BJ (cell line): Measurements from ENCODE around the gene RBAK. TPM values are rescaled to one million over a fixed set of nuclear protein-coding genes. Genes with fewer than 3 reads are reported as not detected.
"Not testable (repeated sequence)": the region's sequence is repeated elsewhere in the genome, so short reads cannot be mapped to it uniquely, and the experiment has no call there.

Source experiments
- CTCF ChIA-PET: fragments of 350-600 bp; formaldehyde crosslinking; extraction: SDS; loops from one replicate; lab custom pipeline; 2021; ENCODE audit warnings: antibody characterized with exemption, inconsistent platforms; lab: Yijun Ruan, JAX
- POLR2A ChIA-PET: fragments of 300-600 bp; sonication (Branson Sonifier 250); formaldehyde crosslinking; extraction: SDS; loops from one replicate; lab custom pipeline; 2021; ENCODE audit warnings: antibody characterized with exemption; lab: Charles Lee
- DNase-seq: peaks from one replicate; pipeline ENCODE4 v3.0.0-alpha.2; 2011; ENCODE audit warnings: low read depth
- H3K27me3 ChIP-seq: 2 replicates; pipeline ENCODE4 v1.6.0; 2011; ENCODE audit warnings: low read length; ENCODE audit not compliant: control insufficient read depth, insufficient read depth
- H3K36me3 ChIP-seq: 2 replicates; pipeline ENCODE4 v1.5.1; 2011; ENCODE audit warnings: low read length; ENCODE audit not compliant: control insufficient read depth, insufficient read depth
- H3K4me3 ChIP-seq: 2 replicates; pipeline ENCODE4 v1.5.1; 2011; ENCODE audit warnings: low read depth, mild to moderate bottlenecking, control low read depth, low read length
- polyA plus RNA-seq: library from polyadenylated mRNA; depleted of rRNA; stranded (reverse); fragments of >200 nt; gene quantifications from 2 replicates; pipeline ENCODE4 v1.2.3, GENCODE V29; 2011
- TF ChIP-seq, protein P1 (sequence below): IDR thresholded peaks from 2 replicates; pipeline ENCODE4 v1.5.1; 2011; ENCODE audit warnings: low read depth, mild to moderate bottlenecking, control low read depth, inconsistent platforms, low read length, moderate library complexity; ENCODE audit not compliant: insufficient read depth

Gene RBAK
- polyA plus RNA-seq, 1 experiment: 1.9 TPM

DNA sequence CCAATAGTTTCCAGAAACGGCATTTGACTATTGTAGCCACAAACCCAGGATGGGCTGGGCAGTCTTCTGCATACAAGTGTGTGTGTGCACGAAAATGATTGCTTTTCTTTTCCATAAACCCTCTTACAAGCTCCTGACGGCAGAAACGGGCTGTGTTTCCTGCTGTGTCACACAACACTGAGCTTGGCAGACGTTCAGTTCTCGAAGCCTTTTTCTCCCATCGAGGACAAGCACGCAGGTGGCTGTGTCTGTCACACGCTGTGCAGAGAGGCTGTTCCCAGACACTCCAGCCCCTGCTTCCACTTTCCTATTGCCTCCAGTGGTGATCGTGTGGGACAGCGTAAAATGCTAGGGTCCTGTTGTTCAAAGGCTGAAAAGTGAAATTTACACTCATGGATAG is 32.1 kb downstream of the RBAK start:
- TF ChIP-seq, protein P1, sequence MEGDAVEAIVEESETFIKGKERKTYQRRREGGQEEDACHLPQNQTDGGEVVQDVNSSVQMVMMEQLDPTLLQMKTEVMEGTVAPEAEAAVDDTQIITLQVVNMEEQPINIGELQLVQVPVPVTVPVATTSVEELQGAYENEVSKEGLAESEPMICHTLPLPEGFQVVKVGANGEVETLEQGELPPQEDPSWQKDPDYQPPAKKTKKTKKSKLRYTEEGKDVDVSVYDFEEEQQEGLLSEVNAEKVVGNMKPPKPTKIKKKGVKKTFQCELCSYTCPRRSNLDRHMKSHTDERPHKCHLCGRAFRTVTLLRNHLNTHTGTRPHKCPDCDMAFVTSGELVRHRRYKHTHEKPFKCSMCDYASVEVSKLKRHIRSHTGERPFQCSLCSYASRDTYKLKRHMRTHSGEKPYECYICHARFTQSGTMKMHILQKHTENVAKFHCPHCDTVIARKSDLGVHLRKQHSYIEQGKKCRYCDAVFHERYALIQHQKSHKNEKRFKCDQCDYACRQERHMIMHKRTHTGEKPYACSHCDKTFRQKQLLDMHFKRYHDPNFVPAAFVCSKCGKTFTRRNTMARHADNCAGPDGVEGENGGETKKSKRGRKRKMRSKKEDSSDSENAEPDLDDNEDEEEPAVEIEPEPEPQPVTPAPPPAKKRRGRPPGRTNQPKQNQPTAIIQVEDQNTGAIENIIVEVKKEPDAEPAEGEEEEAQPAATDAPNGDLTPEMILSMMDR: no peak
- H3K4me3 ChIP-seq: no peak overlapping the region
- ChIA-PET POLR2A (no interaction called here), CTCF (no interaction called here)
- H3K36me3 ChIP-seq: no peaks in the 10 kb centered on the region
- no peaks in the 10 kb centered on the region; the same call in 1 of the 2 replicates for H3K27me3 ChIP-seq
- DNase-seq: no peak

DNA sequence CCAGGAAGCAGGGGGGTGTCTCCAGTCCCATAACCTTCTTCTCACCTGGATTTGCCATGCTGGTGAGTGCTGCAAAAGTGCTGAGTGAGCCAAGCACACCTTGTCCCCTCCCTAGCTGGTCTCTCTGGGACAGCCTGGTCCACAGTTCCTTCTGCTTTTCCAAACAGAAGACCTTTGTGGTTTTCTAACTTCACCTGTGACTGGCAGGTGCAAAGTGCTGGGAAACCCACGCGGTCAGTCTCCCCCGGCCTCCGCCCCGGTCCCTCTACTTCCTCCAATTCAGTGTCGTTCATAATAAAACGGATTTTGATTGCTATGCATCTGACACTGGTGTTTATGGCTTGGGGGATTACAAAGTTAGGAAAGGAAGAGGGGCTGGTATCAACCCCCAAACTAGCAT is 37.1 kb downstream of the RBAK start:
- no peak for DNase-seq
- POLR2A ChIA-PET: no interaction called here
- H3K36me3 ChIP-seq: no peaks in the 10 kb centered on the region
- H3K27me3 ChIP-seq: no peaks in the 10 kb centered on the region; the same call in 1 of the 2 replicates
- no peak overlapping the region for H3K4me3 ChIP-seq
- CTCF ChIA-PET: no interaction called here
- TF ChIP-seq, protein P1: no peak

DNA sequence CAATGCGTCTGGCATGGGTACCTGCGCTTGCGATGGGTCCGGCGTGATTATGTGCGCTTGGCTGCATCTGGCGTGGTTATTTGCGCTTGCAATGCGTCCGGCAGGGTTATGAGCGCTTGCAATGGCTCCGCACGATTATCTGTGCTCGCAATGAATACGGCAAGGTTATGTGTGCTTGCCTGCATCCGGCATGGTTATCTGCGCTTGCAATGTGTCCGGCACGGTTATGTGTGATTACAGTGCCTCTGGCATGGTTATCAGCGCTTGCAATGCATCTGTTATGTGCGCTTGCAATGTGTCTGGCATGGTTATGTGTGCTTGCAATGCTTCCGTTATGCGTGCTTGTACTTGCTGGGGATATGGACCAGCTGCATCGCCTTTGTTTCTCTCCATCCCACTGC is 37.7 kb downstream of the RBAK start:
- Histone ChIP-seq H3K36me3 (no peaks in the 10 kb centered on the region), H3K27me3 (no peaks in the 10 kb centered on the region), H3K4me3 (no peak overlapping the region)
- TF ChIP-seq, protein P1: no peak
- ChIA-PET POLR2A (no interaction called here), CTCF (interaction anchor here (1.6 to 2.1 kb wide), 2 partner anchors 233 to 283 kb away, joined by 4 to 12 read pairs; no protein-coding TSS in a partner anchor)
- no peak for DNase-seq

DNA sequence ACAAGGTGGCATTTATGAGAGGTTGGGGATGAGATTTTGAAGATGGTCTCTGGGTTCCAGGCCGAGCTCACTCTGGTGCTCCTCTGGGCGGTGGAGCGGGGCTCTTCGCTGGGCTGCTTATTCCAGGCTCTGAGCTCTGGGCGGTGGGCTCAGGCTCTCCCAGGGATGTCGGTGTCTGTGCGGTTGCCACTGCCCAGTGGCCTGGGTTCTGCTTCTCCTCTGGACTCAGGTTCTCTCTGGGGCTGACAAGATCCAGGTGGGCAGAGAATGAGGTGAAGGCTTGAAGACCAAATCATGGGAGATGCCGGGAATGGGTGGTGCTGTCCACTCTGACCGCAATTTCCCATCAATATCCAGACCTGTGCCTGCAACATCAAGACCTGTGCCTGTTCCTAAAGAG is 40.6 kb downstream of the RBAK start:
- POLR2A ChIA-PET: no interaction called here
- DNase-seq: no peak
- H3K4me3 ChIP-seq: no peak overlapping the region
- CTCF ChIA-PET: interaction anchor here (0.7 to 4.2 kb wide), 14 partner anchors 16 to 356 kb away, joined by 3 to 51 read pairs (median 5); no protein-coding TSS in a partner anchor
- no peaks in the 10 kb centered on the region for H3K27me3 ChIP-seq
- TF ChIP-seq, protein P1: no peak
- H3K36me3 ChIP-seq: no peaks in the 10 kb centered on the region

DNA sequence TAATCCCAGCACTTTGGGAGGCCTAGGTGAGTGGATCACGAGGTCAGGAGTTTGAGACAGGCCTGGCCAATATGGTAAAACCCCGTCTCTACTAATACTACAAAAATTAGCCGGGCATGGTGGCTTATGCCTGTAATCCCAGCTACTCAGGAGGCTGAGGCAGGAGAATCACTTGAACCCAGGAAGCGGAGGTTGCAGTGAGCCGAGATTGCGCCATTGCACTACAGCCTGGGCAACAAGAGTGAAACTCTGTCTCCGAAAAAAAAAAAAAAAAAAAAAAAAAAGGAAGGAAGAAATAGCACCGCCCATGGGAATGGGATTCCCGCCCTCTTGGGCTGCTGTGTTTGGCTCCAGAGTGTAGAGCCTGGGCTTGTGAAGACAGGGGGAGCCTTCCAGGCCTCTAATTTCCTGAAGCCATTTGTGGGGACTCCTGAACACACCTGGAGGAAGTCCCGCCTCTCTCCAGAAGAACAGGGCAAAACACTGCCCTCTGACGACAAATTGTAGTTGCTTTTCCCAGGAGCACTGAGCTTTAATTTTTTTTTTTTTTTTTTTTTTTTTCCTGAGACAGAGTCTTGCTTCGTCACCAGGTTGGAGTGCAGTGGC is 42.7 kb downstream of the RBAK start:
- CTCF ChIA-PET: interaction anchor here (0.6 to 4.2 kb wide), 5 partner anchors 11 to 432 kb away, joined by 3 to 51 read pairs (median 4); partner anchors contain the start of gene RADIL
- H3K27me3 ChIP-seq, DNase-seq, H3K36me3 ChIP-seq, H3K4me3 ChIP-seq, POLR2A ChIA-PET: not testable (repeated sequence)
